ENCODE measurements around the gene PGR.

- TF ChIP-seq CTCF (IDR thresholded peaks at IDR 0.05; ENCODE audit: borderline replicate concordance, extremely low read depth, low read length, poor library complexity, severe bottlenecking) (no peak), EZH2 (IDR thresholded peaks at IDR 0.05; ENCODE audit: borderline replicate concordance, low read depth, low read length, severe bottlenecking) (no peak)
Measured at GRCh38 chr11:101030692-101031091, 98.9 kb downstream of the PGR start.
